ENCODE results near the gene INPP5B.

Gene INPP5B

GRCh38 chr1:37883671-37884070, 63.2 kb downstream of the INPP5B start:
- H3K4me2 ChIP-seq (ENCODE audit: low read length), result no peak overlapping the region
- no peaks in the 10 kb centered on the region for H3K79me2 ChIP-seq (ENCODE audit: low read length)
- no peak overlapping the region for H3K4me3 ChIP-seq (ENCODE audit: low read length)
- TF ChIP-seq CTCF (IDR thresholded peaks at IDR 0.05; ENCODE audit: low read depth, low read length) (no peak), EZH2phosphoT487 (IDR thresholded peaks at IDR 0.05; ENCODE audit: low read depth) (no peak)
- H3K9ac ChIP-seq (ENCODE audit: low read length), result no peak overlapping the region
- H3K36me3 ChIP-seq (replicated peaks; ENCODE audit: low read depth, low read length), result peaks cover 11% of the 10 kb centered on the region
- no peak overlapping the region for H2AFZ ChIP-seq (ENCODE audit: low read depth, low read length)
- no peaks in the 10 kb centered on the region for H3K27me3 ChIP-seq (ENCODE audit: low read depth, low read length)
- no peaks in the 10 kb centered on the region for H3K4me1 ChIP-seq (ENCODE audit: low read length)
- H3K9me3 ChIP-seq (ENCODE audit: insufficient read depth, low read length), result no peaks in the 10 kb centered on the region
- no peak overlapping the region for H3K27ac ChIP-seq (ENCODE audit: low read length)
- H4K20me1 ChIP-seq (ENCODE audit: insufficient read depth, low read length), result no peaks in the 10 kb centered on the region

- Histone ChIP-seq H3K4me1 (ENCODE audit: low read length) (peaks cover 4% of the 10 kb centered on the region; the same call in 1 of the 2 replicates), H3K9me3 (ENCODE audit: insufficient read depth, low read length) (no peaks in the 10 kb centered on the region), H3K4me2 (ENCODE audit: low read length) (no peak overlapping the region), H2AFZ (ENCODE audit: low read depth, low read length) (no peak overlapping the region), H3K27me3 (ENCODE audit: low read depth, low read length) (no peaks in the 10 kb centered on the region), H4K20me1 (ENCODE audit: insufficient read depth, low read length) (no peaks in the 10 kb centered on the region), H3K4me3 (ENCODE audit: low read length) (no peak overlapping the region), H3K9ac (ENCODE audit: low read length) (no peak overlapping the region), H3K79me2 (ENCODE audit: low read length) (no peaks in the 10 kb centered on the region), H3K36me3 (replicated peaks; ENCODE audit: low read depth, low read length) (peaks cover 5% of the 10 kb centered on the region), H3K27ac (ENCODE audit: low read length) (no peak overlapping the region)
- TF ChIP-seq CTCF (IDR thresholded peaks at IDR 0.05; ENCODE audit: low read depth, low read length) (no peak), EZH2phosphoT487 (IDR thresholded peaks at IDR 0.05; ENCODE audit: low read depth) (no peak)
Measured at GRCh38 chr1:37879865-37880264, 67.0 kb downstream of the INPP5B start.

- peaks cover 4% of the 10 kb centered on the region for H3K36me3 ChIP-seq (replicated peaks; ENCODE audit: low read depth, low read length)
Measured at GRCh38 chr1:37878071-37878470, 68.8 kb downstream of the INPP5B start.

GRCh38 chr1:37875833-37876232, 71.0 kb downstream of the INPP5B start:
- Histone ChIP-seq H3K27me3 (ENCODE audit: low read depth, low read length) (no peaks in the 10 kb centered on the region), H3K4me3 (ENCODE audit: low read length) (no peak overlapping the region), H3K27ac (ENCODE audit: low read length) (peak overlapping the region; percentile 23; the same call in 1 of the 2 replicates), H3K36me3 (replicated peaks; ENCODE audit: low read depth, low read length) (peaks cover 4% of the 10 kb centered on the region), H3K79me2 (ENCODE audit: low read length) (no peaks in the 10 kb centered on the region), H3K4me1 (ENCODE audit: low read length) (peaks cover 4% of the 10 kb centered on the region; the same call in 1 of the 2 replicates), H3K9ac (ENCODE audit: low read length) (no peak overlapping the region), H4K20me1 (ENCODE audit: insufficient read depth, low read length) (no peaks in the 10 kb centered on the region), H3K9me3 (ENCODE audit: insufficient read depth, low read length) (no peaks in the 10 kb centered on the region), H2AFZ (ENCODE audit: low read depth, low read length) (no peak overlapping the region), H3K4me2 (ENCODE audit: low read length) (no peak overlapping the region)
- TF ChIP-seq EZH2phosphoT487 (IDR thresholded peaks at IDR 0.05; ENCODE audit: low read depth) (no peak), CTCF (IDR thresholded peaks at IDR 0.05; ENCODE audit: low read depth, low read length) (peak; percentile 30)

More at GRCh38 chr1:37878071-37878470, 68.8 kb downstream of the INPP5B start:
- no peak overlapping the region for H3K4me2 ChIP-seq (ENCODE audit: low read length)
- no peaks in the 10 kb centered on the region for H3K79me2 ChIP-seq (ENCODE audit: low read length)
- H3K27me3 ChIP-seq (ENCODE audit: low read depth, low read length), result no peaks in the 10 kb centered on the region
- H3K9ac ChIP-seq (ENCODE audit: low read length), result no peak overlapping the region
- H3K27ac ChIP-seq (ENCODE audit: low read length), result no peak overlapping the region
- H3K4me3 ChIP-seq (ENCODE audit: low read length), result no peak overlapping the region
- peaks cover 4% of the 10 kb centered on the region; the same call in 1 of the 2 replicates for H3K4me1 ChIP-seq (ENCODE audit: low read length)
- H4K20me1 ChIP-seq (ENCODE audit: insufficient read depth, low read length), result no peaks in the 10 kb centered on the region
- TF ChIP-seq CTCF (IDR thresholded peaks at IDR 0.05; ENCODE audit: low read depth, low read length) (no peak), EZH2phosphoT487 (IDR thresholded peaks at IDR 0.05; ENCODE audit: low read depth) (no peak)
- no peaks in the 10 kb centered on the region for H3K9me3 ChIP-seq (ENCODE audit: insufficient read depth, low read length)
- no peak overlapping the region for H2AFZ ChIP-seq (ENCODE audit: low read depth, low read length)
